WERI-Rb-1 (cell line): ENCODE measurements around the gene TTLL8.

Experiments used
- DNase-seq: peaks from one replicate; pipeline ENCODE4 v3.0.0-alpha.2; 2020
- H3K27ac ChIP-seq: fragments of 250-450 bp; sonication (Bioruptor Pico); 2 replicates; pipeline ENCODE4 v1.5.1; 2020; ENCODE audit warnings: mild to moderate bottlenecking, moderate library complexity
- H3K27me3 ChIP-seq: fragments of 250-450 bp; sonication (Bioruptor Pico); 2 replicates; pipeline ENCODE4 v1.5.1; 2021; ENCODE audit warnings: mild to moderate bottlenecking, low read depth, moderate library complexity; ENCODE audit not compliant: insufficient read depth, severe bottlenecking
- H3K36me3 ChIP-seq: fragments of 250-450 bp; sonication (Bioruptor Pico); 2 replicates; pipeline ENCODE4 v1.5.1; 2020; ENCODE audit warnings: mild to moderate bottlenecking, moderate library complexity
- H3K4me3 ChIP-seq: 2 replicates; pipeline ENCODE4 v1.5.1; 2011; ENCODE audit warnings: low read depth, mild to moderate bottlenecking, control low read depth, low read length
- H3K9me3 ChIP-seq: fragments of 250-450 bp; sonication (Bioruptor Pico); 2 replicates; pipeline ENCODE4 v1.5.1; 2021; ENCODE audit warnings: mild to moderate bottlenecking, moderate library complexity; ENCODE audit not compliant: severe bottlenecking
- CTCF ChIP-seq: IDR thresholded peaks from 2 replicates; pipeline ENCODE4 v1.5.1; 2011; ENCODE audit warnings: low read depth, mild to moderate bottlenecking, control low read depth, inconsistent platforms, low read length

The TTLL8 gene

GRCh38 chr22:50041361-50042065 is 16.6 kb downstream of the TTLL8 start:
- Histone ChIP-seq H3K9me3 (no peaks in the 10 kb centered on the region), H3K36me3 (no peaks in the 10 kb centered on the region), H3K4me3 (no peak overlapping the region), H3K27ac (no peak overlapping the region), H3K27me3 (no peaks in the 10 kb centered on the region)
- no peak for TF ChIP-seq CTCF
- DNase-seq, result no peak

GRCh38 chr22:50040717-50041116 is 17.4 kb downstream of the TTLL8 start:
- H3K36me3 ChIP-seq, result no peaks in the 10 kb centered on the region
- H3K27me3 ChIP-seq, result no peaks in the 10 kb centered on the region
- H3K9me3 ChIP-seq, result no peaks in the 10 kb centered on the region
- no peak overlapping the region for H3K4me3 ChIP-seq
- no peak for TF ChIP-seq CTCF
- DNase-seq, result no peak
- H3K27ac ChIP-seq, result no peak overlapping the region

- no peak for TF ChIP-seq CTCF
- DNase-seq, result no peak
- Histone ChIP-seq H3K27ac (no peak overlapping the region), H3K4me3 (no peak overlapping the region), H3K9me3 (no peaks in the 10 kb centered on the region), H3K27me3 (no peaks in the 10 kb centered on the region), H3K36me3 (no peaks in the 10 kb centered on the region)
These were observed 18.2 kb downstream of the TTLL8 start for GRCh38 chr22:50039669-50040443.

- H3K4me3 ChIP-seq, result no peak overlapping the region
- no peak overlapping the region for H3K27ac ChIP-seq
- DNase-seq, result no peak
- H3K9me3 ChIP-seq, result no peaks in the 10 kb centered on the region
- H3K36me3 ChIP-seq, result no peaks in the 10 kb centered on the region
- H3K27me3 ChIP-seq, result no peaks in the 10 kb centered on the region
- no peak for TF ChIP-seq CTCF
These were observed 21.9 kb downstream of the TTLL8 start for GRCh38 chr22:50035976-50036724.

- no peak for TF ChIP-seq CTCF
- Histone ChIP-seq H3K9me3 (no peaks in the 10 kb centered on the region), H3K36me3 (no peaks in the 10 kb centered on the region), H3K27ac (no peak overlapping the region), H3K27me3 (no peaks in the 10 kb centered on the region), H3K4me3 (no peak overlapping the region)
- no peak for DNase-seq
These were observed 22.8 kb downstream of the TTLL8 start for GRCh38 chr22:50035131-50035881.
